GM12801 (cell line): Measurements from ENCODE around the gene CAMK2B.

Experiments
- TF ChIP-seq, protein P1 (sequence below): IDR thresholded peaks from one replicate; pipeline ENCODE4 v1.5.1; 2011; ENCODE audit warnings: control low read depth; ENCODE audit not compliant: insufficient read length; ENCODE audit errors: extremely low read depth

Gene CAMK2B

GRCh38 chr7:44329888-44330287, 4.5 kb upstream of the CAMK2B start:
- TF ChIP-seq, protein P1, sequence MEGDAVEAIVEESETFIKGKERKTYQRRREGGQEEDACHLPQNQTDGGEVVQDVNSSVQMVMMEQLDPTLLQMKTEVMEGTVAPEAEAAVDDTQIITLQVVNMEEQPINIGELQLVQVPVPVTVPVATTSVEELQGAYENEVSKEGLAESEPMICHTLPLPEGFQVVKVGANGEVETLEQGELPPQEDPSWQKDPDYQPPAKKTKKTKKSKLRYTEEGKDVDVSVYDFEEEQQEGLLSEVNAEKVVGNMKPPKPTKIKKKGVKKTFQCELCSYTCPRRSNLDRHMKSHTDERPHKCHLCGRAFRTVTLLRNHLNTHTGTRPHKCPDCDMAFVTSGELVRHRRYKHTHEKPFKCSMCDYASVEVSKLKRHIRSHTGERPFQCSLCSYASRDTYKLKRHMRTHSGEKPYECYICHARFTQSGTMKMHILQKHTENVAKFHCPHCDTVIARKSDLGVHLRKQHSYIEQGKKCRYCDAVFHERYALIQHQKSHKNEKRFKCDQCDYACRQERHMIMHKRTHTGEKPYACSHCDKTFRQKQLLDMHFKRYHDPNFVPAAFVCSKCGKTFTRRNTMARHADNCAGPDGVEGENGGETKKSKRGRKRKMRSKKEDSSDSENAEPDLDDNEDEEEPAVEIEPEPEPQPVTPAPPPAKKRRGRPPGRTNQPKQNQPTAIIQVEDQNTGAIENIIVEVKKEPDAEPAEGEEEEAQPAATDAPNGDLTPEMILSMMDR = no peak

DNA sequence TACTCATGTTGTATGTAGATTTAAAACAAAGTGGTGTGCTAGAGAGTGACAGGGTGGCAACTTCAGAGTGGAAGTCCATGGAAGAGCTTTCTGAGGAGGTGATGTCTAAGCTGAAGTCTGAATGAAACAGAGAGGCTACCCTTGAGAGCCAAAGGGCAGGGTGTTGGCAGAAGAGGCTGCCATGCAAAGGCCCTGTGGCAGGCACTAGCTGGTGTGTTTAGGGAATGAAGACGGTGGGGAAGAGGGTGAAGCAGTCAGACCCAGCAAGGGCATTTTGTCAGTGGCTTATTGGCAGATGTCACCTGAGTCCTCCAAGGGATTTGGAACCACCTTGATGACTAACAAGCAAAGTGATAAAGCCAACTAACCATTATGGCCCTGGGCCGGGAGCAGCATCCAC, 3.7 kb upstream of the CAMK2B start:
- TF ChIP-seq, protein P1 = no peak

DNA sequence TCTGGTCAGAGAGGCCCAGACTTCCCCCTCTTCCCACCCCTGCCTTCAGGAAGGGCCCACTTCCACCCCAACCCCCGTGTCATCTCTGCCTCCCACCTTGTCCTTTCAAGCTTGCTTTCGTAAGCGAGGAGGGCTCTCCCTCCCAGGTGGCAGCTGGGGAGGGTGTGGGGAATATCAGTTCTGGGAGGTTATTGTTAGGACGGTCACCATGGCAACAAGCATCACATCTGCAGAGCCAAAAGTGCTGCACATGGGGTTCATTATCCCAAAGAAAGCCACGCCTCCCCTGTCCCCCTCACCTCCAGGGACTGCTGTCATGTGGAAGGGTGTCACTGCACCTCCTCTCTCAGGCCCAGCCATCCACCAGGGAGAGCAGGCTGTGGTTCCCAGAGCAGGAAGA, 2.6 kb upstream of the CAMK2B start:
- TF ChIP-seq, protein P1 = no peak

DNA sequence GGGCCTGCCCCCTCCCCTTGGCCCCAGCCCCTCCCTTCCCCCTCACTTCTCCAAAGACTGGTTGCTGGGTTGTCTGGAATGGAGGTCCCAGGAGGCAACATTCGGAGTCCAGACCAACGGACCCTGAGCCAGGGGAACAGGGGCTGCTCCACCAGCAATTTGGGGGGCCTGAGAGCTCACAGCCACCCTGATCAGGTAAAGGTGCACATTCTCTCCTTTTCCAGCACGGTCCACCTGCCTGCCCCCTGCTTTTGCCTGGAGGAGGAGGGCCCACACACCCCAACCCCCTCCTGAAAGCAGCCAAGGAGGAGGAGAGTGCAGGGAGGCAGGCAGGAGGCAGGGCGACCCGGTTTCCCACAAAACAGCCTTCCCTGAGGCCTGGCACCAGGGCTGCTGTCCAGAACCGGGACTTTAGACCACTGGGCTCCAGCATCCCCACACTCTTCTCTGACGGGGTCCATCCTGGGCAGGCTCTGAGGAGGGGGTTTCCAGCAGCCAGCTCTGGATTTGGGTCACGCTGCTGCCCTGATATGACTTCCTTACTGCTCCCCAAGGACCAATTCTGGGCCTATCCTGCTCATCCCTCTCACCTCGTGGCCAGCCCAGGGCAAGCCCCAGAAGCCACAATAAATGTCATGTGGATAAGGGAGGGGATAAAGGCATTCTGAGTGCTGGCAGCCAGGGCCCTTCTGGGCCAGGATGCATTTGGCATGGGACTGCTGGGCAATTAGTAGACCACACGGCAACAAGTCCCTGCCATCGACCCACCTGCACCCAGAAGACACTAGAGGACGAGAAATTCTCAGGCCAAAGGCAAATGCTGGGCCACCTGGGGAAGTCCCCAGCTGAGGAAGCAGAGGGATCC, 1.1 kb upstream of the CAMK2B start:
- TF ChIP-seq, protein P1 = no peak

- TF ChIP-seq, protein P1 = no peak
These were observed 432 bp upstream of the CAMK2B start for GRCh38 chr7:44325811-44326241.

GRCh38 chr7:44324481-44325200, 753 bp downstream of the CAMK2B start:
- TF ChIP-seq, protein P1 = no peak

- TF ChIP-seq, protein P1 = no peak
These were observed 1.3 kb downstream of the CAMK2B start for GRCh38 chr7:44324204-44324480.
